ENCODE measurements around the gene BORCS5.
"Not testable (repeated sequence)": the region's sequence is repeated elsewhere in the genome, so short reads cannot be mapped to it uniquely, and the experiment has no call there.

BORCS5 gene

GRCh38 chr12:12466157-12466556 is 109.3 kb downstream of the BORCS5 start:
- DNase-seq, result peak in 2 of 4 experiments; percentile 24 to 30

- no peak for DNase-seq
Measured at GRCh38 chr12:12467264-12467663, 110.4 kb downstream of the BORCS5 start.

- no peak for DNase-seq
Measured at GRCh38 chr12:12467688-12468261, 110.9 kb downstream of the BORCS5 start.

- no peak for DNase-seq
Measured at GRCh38 chr12:12468575-12468974, 111.7 kb downstream of the BORCS5 start.

- DNase-seq, result no peak
Measured at GRCh38 chr12:12469386-12469785, 112.5 kb downstream of the BORCS5 start.

GRCh38 chr12:12470751-12471306 is 114.0 kb downstream of the BORCS5 start:
- DNase-seq, result no peak

- DNase-seq, result not testable (repeated sequence)
Measured at GRCh38 chr12:12471982-12472961, 115.4 kb downstream of the BORCS5 start.

- DNase-seq, result no peak
Measured at GRCh38 chr12:12473223-12473622, 116.3 kb downstream of the BORCS5 start.

GRCh38 chr12:12474471-12474928 is 117.6 kb downstream of the BORCS5 start:
- peak in 1 of 4 experiments; percentile 19 for DNase-seq

GRCh38 chr12:12474931-12475795 is 118.3 kb downstream of the BORCS5 start:
- peak in 3 of 4 experiments; percentile 39 to 52 (median 39) for DNase-seq

- no peak for DNase-seq
Measured at GRCh38 chr12:12476857-12477531, 120.1 kb downstream of the BORCS5 start.

- no peak for DNase-seq
Measured at GRCh38 chr12:12477532-12477890, 120.6 kb downstream of the BORCS5 start.

GRCh38 chr12:12480074-12480473 is 123.2 kb downstream of the BORCS5 start:
- DNase-seq, result no peak

- no peak for DNase-seq
Measured at GRCh38 chr12:12481631-12482030, 124.8 kb downstream of the BORCS5 start.

- peak in 2 of 4 experiments; percentile 11 to 25 for DNase-seq
Measured at GRCh38 chr12:12482150-12482761, 125.4 kb downstream of the BORCS5 start.

GRCh38 chr12:12482959-12483358 is 126.1 kb downstream of the BORCS5 start:
- no peak for DNase-seq

GRCh38 chr12:12483438-12483837 is 126.6 kb downstream of the BORCS5 start:
- DNase-seq, result no peak

- no peak for DNase-seq
Measured at GRCh38 chr12:12486661-12487240, 129.9 kb downstream of the BORCS5 start.

- DNase-seq, result no peak
Measured at GRCh38 chr12:12487490-12487889, 130.6 kb downstream of the BORCS5 start.

GRCh38 chr12:12488296-12488695 is 131.4 kb downstream of the BORCS5 start:
- DNase-seq, result no peak
